ENCODE results near the gene GABRD. TPM values are rescaled to one million over a fixed set of nuclear protein-coding genes. Genes with fewer than 3 reads are reported as not detected.

GABRD gene
- total and polyA plus RNA-seq, 2 donors (not counting 3 experiments of a cell fraction or from before 2014, with no cell fraction given), result not detected

DNA sequence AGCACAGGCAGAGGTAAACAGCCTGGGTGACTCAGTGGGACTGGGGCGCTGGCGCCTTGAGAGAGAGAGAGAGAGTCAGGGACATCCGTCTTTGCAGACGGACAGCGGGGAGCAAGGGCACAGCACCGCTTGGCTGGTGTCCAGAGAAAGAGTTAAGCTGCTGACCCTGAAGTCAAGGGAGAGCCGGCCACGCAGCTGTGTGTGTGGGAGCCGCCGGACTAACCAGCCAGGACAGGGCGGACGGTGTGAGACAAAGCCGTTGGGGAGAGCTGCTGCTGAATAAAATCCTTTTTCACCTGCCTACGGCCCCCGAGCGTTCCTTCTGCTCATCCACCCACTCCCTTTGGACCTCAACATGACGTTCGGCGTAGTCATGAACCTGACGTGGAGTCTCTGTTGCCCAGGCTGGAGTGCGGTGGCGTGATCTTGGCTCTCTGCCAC, 30.0 kb upstream of the GABRD start:
- no peaks in the 10 kb centered on the region for H3K79me2 ChIP-seq (ENCODE audit: control insufficient read depth, insufficient read depth, low read length)
- BruUV-seq (replicated peaks), result no TSS peak
- no peak overlapping the region for H3K4me2 ChIP-seq (ENCODE audit: insufficient read depth, low read length)
- H4K20me1 ChIP-seq (replicated peaks; ENCODE audit: control insufficient read depth, extremely low read depth, insufficient read depth, low read length), result no peaks in the 10 kb centered on the region
- TF ChIP-seq, protein P1, sequence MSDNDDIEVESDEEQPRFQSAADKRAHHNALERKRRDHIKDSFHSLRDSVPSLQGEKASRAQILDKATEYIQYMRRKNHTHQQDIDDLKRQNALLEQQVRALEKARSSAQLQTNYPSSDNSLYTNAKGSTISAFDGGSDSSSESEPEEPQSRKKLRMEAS (IDR thresholded peaks at IDR 0.05; ENCODE audit: insufficient read depth, insufficient read length), result no peak
- TF ChIP-seq POLR2AphosphoS5 (IDR thresholded peaks at IDR 0.05; ENCODE audit: insufficient read depth, low read depth, low read length) (no peak), GATA2 (IDR thresholded peaks at IDR 0.05; ENCODE audit: insufficient read depth, insufficient read length, low read depth, low read length) (no peak), JUN (IDR thresholded peaks at IDR 0.05; ENCODE audit: borderline replicate concordance, insufficient read depth, insufficient read length, low read depth) (no peak), MYC (IDR thresholded peaks at IDR 0.05; ENCODE audit: low read depth, low read length) (no peak), FOS (IDR thresholded peaks at IDR 0.05; ENCODE audit: borderline replicate concordance, insufficient read depth, low read length) (no peak)
- DNase-seq (ENCODE audit: low read depth, low spot score), result no peak
- ChIA-PET POLR2A (no interaction called here), CTCF (no interaction called here)
- no peak overlapping the region for H3K9ac ChIP-seq (replicated peaks; ENCODE audit: extremely low read depth, insufficient read depth, low read length)
- H2AFZ ChIP-seq (ENCODE audit: low read depth, low read length), result no peak overlapping the region
- dilution Hi-C loops (cut with MboI; ENCODE audit: extremely low pct_ligation_motif_present, low sequenced_read_pairs) (no loop called here), intact Hi-C loops (cut with micrococcal nuclease) (no loop called here)
- H3K4me3 ChIP-seq (replicated peaks in 1 of 3; ENCODE audit: insufficient read depth in 1 of 3, low read depth in 1 of 3, low read length in 3 of 3), result no peak overlapping the region
- no peaks in the 10 kb centered on the region for H3K36me3 ChIP-seq (ENCODE audit: control insufficient read depth in 2 of 2, extremely low read depth in 1 of 2, insufficient read depth in 2 of 2, low read length in 2 of 2)
- no peak for FAIRE-seq
- H3K4me1 ChIP-seq (ENCODE audit: control insufficient read depth, extremely low read depth, insufficient read depth, low read length), result no peaks in the 10 kb centered on the region
- H3K9me1 ChIP-seq (replicated peaks; ENCODE audit: control insufficient read depth, extremely low read depth, insufficient read depth, low read length), result no peaks in the 10 kb centered on the region
- H3K9me3 ChIP-seq (replicated peaks; ENCODE audit: control insufficient read depth, insufficient read depth, low read length), result no peaks in the 10 kb centered on the region
- H3K27me3 ChIP-seq (ENCODE audit: control insufficient read depth in 2 of 2, insufficient read depth in 2 of 2, low read length in 2 of 2), result no peaks in the 10 kb centered on the region
- H3K27ac ChIP-seq (ENCODE audit: insufficient read depth, low read depth, low read length), result no peak overlapping the region

DNA sequence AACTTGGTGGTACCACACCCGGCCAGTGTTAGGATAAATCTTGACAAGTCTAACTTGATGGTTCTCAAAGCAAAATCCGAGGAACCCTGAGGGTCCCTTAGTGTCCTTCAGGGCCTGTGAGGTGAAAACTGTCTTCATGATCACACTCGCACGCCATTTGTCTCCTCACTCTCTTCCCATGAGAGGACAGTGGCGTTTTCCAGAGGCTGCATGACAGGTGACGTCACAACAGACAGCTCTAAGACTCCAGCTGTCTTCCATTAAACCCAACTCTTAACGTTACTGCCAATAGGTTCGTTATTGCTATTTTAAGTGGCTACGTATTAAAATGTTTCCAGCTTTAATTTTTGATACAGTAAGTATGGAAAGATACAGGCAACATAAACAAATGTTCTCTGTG, 29.4 kb upstream of the GABRD start:
- TF ChIP-seq, protein P1 (IDR thresholded peaks at IDR 0.05; ENCODE audit: insufficient read depth, insufficient read length), result no peak
- no peak for TF ChIP-seq GATA2 (IDR thresholded peaks at IDR 0.05; ENCODE audit: insufficient read depth, insufficient read length, low read depth, low read length)
- TF ChIP-seq FOS (IDR thresholded peaks at IDR 0.05; ENCODE audit: borderline replicate concordance, insufficient read depth, low read length), result no peak
- TF ChIP-seq POLR2A (IDR thresholded peaks at IDR 0.05; ENCODE audit: low read depth, low read length), result no peak
- no peak for TF ChIP-seq EZH2 (IDR thresholded peaks at IDR 0.05; ENCODE audit: borderline replicate concordance, low read depth, low read length, severe bottlenecking)
- TF ChIP-seq, protein P2, sequence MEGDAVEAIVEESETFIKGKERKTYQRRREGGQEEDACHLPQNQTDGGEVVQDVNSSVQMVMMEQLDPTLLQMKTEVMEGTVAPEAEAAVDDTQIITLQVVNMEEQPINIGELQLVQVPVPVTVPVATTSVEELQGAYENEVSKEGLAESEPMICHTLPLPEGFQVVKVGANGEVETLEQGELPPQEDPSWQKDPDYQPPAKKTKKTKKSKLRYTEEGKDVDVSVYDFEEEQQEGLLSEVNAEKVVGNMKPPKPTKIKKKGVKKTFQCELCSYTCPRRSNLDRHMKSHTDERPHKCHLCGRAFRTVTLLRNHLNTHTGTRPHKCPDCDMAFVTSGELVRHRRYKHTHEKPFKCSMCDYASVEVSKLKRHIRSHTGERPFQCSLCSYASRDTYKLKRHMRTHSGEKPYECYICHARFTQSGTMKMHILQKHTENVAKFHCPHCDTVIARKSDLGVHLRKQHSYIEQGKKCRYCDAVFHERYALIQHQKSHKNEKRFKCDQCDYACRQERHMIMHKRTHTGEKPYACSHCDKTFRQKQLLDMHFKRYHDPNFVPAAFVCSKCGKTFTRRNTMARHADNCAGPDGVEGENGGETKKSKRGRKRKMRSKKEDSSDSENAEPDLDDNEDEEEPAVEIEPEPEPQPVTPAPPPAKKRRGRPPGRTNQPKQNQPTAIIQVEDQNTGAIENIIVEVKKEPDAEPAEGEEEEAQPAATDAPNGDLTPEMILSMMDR (IDR thresholded peaks at IDR 0.05; ENCODE audit: extremely low read depth in 1 of 2, insufficient read depth in 1 of 2, low read depth in 1 of 2, low read length in 2 of 2), result no peak
- TF ChIP-seq POLR2AphosphoS5 (IDR thresholded peaks at IDR 0.05; ENCODE audit: insufficient read depth, low read depth, low read length), result no peak
- TF ChIP-seq MYC (IDR thresholded peaks at IDR 0.05; ENCODE audit: low read depth, low read length), result no peak
- TF ChIP-seq JUN (IDR thresholded peaks at IDR 0.05; ENCODE audit: borderline replicate concordance, insufficient read depth, insufficient read length, low read depth), result no peak
- H3K27ac ChIP-seq (ENCODE audit: insufficient read depth, low read depth, low read length), result no peak overlapping the region
- no peak overlapping the region for H2AFZ ChIP-seq (ENCODE audit: low read depth, low read length)
- BruUV-seq (replicated peaks), result no TSS peak
- H3K4me3 ChIP-seq (replicated peaks in 1 of 3; ENCODE audit: insufficient read depth in 1 of 3, low read depth in 1 of 3, low read length in 3 of 3), result no peak overlapping the region
- no peak overlapping the region for H3K9ac ChIP-seq (replicated peaks; ENCODE audit: extremely low read depth, insufficient read depth, low read length)
- dilution Hi-C loops (cut with MboI; ENCODE audit: extremely low pct_ligation_motif_present, low sequenced_read_pairs) (no loop called here), intact Hi-C loops (cut with micrococcal nuclease) (no loop called here)
- no peak overlapping the region for H3K4me2 ChIP-seq (ENCODE audit: insufficient read depth, low read length)
- no peaks in the 10 kb centered on the region for H3K36me3 ChIP-seq (ENCODE audit: control insufficient read depth in 2 of 2, extremely low read depth in 1 of 2, insufficient read depth in 2 of 2, low read length in 2 of 2)
- CTCF ChIA-PET, result interaction anchor here (0.6 to 1.8 kb wide), 2 partner anchors 55 to 165 kb away, joined by 4 to 7 read pairs; no protein-coding TSS in a partner anchor
- H3K4me1 ChIP-seq (ENCODE audit: control insufficient read depth, extremely low read depth, insufficient read depth, low read length), result no peaks in the 10 kb centered on the region
- DNase-seq (ENCODE audit: low read depth, low spot score), result no peak
- no peaks in the 10 kb centered on the region for H4K20me1 ChIP-seq (replicated peaks; ENCODE audit: control insufficient read depth, extremely low read depth, insufficient read depth, low read length)
- POLR2A ChIA-PET, result no interaction called here
- FAIRE-seq, result no peak
- H3K79me2 ChIP-seq (ENCODE audit: control insufficient read depth, insufficient read depth, low read length), result no peaks in the 10 kb centered on the region
- H3K9me3 ChIP-seq (replicated peaks; ENCODE audit: control insufficient read depth, insufficient read depth, low read length), result no peaks in the 10 kb centered on the region
- H3K27me3 ChIP-seq (ENCODE audit: control insufficient read depth in 2 of 2, insufficient read depth in 2 of 2, low read length in 2 of 2), result no peaks in the 10 kb centered on the region
- no peaks in the 10 kb centered on the region for H3K9me1 ChIP-seq (replicated peaks; ENCODE audit: control insufficient read depth, extremely low read depth, insufficient read depth, low read length)

Measured in endothelial cell of umbilical vein (primary cell).